CD4-positive, alpha-beta T cell treated with Interleukin-17A for 1 hour (primary cell): ENCODE data around the gene UVSSA.
"Not testable (repeated sequence)": the region's sequence is repeated elsewhere in the genome, so short reads cannot be mapped to it uniquely, and the experiment has no call there.

ENCODE experiments used
- DNase-seq: peaks from one replicate; pipeline ENCODE4 v3.0.0-alpha.2; 2020

Gene UVSSA

GRCh38 chr4:1366371-1367229 lies 19.6 kb downstream of the UVSSA start:
- no peak for DNase-seq

GRCh38 chr4:1367230-1367935 lies 20.4 kb downstream of the UVSSA start:
- DNase-seq, result no peak

- no peak for DNase-seq
Measured at GRCh38 chr4:1367936-1368289, 20.9 kb downstream of the UVSSA start.

- DNase-seq, result no peak
Measured at GRCh38 chr4:1368421-1369090, 21.5 kb downstream of the UVSSA start.

GRCh38 chr4:1369091-1369450 lies 22.1 kb downstream of the UVSSA start:
- DNase-seq, result no peak

GRCh38 chr4:1369479-1370079 lies 22.6 kb downstream of the UVSSA start:
- no peak for DNase-seq

GRCh38 chr4:1370321-1371124 lies 23.5 kb downstream of the UVSSA start:
- DNase-seq, result no peak

- no peak for DNase-seq
Measured at GRCh38 chr4:1371176-1372165, 24.5 kb downstream of the UVSSA start.

GRCh38 chr4:1372576-1372975 lies 25.6 kb downstream of the UVSSA start:
- DNase-seq, result not testable (repeated sequence)

- no peak for DNase-seq
Measured at GRCh38 chr4:1373892-1374705, 27.1 kb downstream of the UVSSA start.

GRCh38 chr4:1374706-1375045 lies 27.7 kb downstream of the UVSSA start:
- no peak for DNase-seq

- DNase-seq, result no peak
Measured at GRCh38 chr4:1375051-1375721, 28.2 kb downstream of the UVSSA start.

GRCh38 chr4:1375761-1376322 lies 28.8 kb downstream of the UVSSA start:
- DNase-seq, result no peak

GRCh38 chr4:1376391-1376840 lies 29.4 kb downstream of the UVSSA start:
- DNase-seq, result no peak

- no peak for DNase-seq
Measured at GRCh38 chr4:1376841-1377605, 30.0 kb downstream of the UVSSA start.

GRCh38 chr4:1377606-1378261 lies 30.7 kb downstream of the UVSSA start:
- DNase-seq, result no peak

GRCh38 chr4:1378559-1379231 lies 31.7 kb downstream of the UVSSA start:
- DNase-seq, result no peak
